K562 (cell line): Measurements from ENCODE around the gene NPIPA3. TPM values are rescaled to one million over a fixed set of nuclear protein-coding genes. Genes with fewer than 3 reads are reported as not detected.

Experiments
- MECOM ChIP-seq: fragments of 250-450 bp; sonication (Bioruptor Pico); IDR thresholded peaks from 2 replicates; pipeline ENCODE4 v1.8.0; 2022; ENCODE audit warnings: inconsistent platforms
- MEIS2 ChIP-seq: fragments of 450-650 bp; IDR thresholded peaks from 2 replicates; pipeline ENCODE4 v1.6.1; 2014; ENCODE audit warnings: mild to moderate bottlenecking; ENCODE audit not compliant: partially characterized antibody
- ZNF551 ChIP-seq: fragments of 250-450 bp; sonication (Bioruptor Pico); IDR thresholded peaks from 2 replicates; pipeline ENCODE4 v1.5.0; 2021; ENCODE audit warnings: mild to moderate bottlenecking, moderate library complexity
- polyA plus RNA-seq, 8 experiments: library from polyadenylated mRNA; depleted of rRNA in 4 of 8; stranded (reverse) in 5 of 8; unstranded in 3 of 8; fragments of >200 nt; fragmentation: Nextera tagmentation in 2 of 8; fragmentation: Illumina TruSeq in 1 of 8; extraction: Ambion mirVana in 2 of 8; extraction: Trizol in 1 of 8; gene quantifications; 2 replicates each; pipeline versions ENCODE4 v1.2.1 to v1.2.3, GENCODE V29; 2011 to 2014; ENCODE audit warnings: inconsistent platforms in 1 of 8, missing spikeins in 1 of 8
- total RNA-seq, 7 experiments: library from RNA; depleted of rRNA in 6 of 7; stranded (reverse); fragments of >200 nt in 6 of 7; fragmentation: Illumina TruSeq in 2 of 7; extraction: Trizol in 2 of 7; gene quantifications; 2 replicates each; pipeline versions ENCODE4 v1.2.1 to v1.2.3, GENCODE V29; 2011 to 2021; ENCODE audit warnings: low replicate concordance in 1 of 7
- TF ChIP-seq, protein P1 (sequence below): fragments of 450-650 bp; IDR thresholded peaks from 2 replicates; pipeline ENCODE4 v1.6.1; 2016; ENCODE audit warnings: mild to moderate bottlenecking, moderate library complexity
- TF ChIP-seq, protein P2 (sequence below), 2 experiments: fragments of 450-650 bp; conservative IDR thresholded peaks; 2 replicates each; pipeline ENCODE4 v1.6.1; 2017; ENCODE audit warnings: mild to moderate bottlenecking in 2 of 2, moderate library complexity in 2 of 2

Gene NPIPA3
- total and polyA plus RNA-seq, 9 of the 15 experiments (the other 6 are each of a cell fraction or from before 2014, with no cell fraction given), result 1.1 to 6.6 (median 2.0) TPM

DNA sequence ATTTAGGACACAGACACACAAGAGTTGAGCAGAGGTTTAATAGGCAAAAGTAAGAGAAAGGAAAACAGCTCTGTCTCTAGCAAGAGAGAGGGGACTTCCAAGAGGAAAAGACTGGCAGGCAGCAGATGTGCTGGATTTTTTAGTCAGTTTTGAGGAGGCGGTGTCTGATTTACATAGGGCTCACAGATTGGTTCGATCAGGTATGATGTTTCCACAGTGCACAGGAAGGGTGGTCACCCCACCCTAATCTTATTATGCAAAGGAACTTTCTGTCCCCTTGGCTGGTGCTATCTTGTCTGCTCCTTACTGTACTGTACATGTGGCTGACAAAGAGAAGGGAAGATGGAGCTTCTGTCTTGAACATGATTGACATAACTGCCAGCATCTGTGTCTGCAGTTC is 45.1 kb upstream of the NPIPA3 start (continued):
- TF ChIP-seq, protein P1, sequence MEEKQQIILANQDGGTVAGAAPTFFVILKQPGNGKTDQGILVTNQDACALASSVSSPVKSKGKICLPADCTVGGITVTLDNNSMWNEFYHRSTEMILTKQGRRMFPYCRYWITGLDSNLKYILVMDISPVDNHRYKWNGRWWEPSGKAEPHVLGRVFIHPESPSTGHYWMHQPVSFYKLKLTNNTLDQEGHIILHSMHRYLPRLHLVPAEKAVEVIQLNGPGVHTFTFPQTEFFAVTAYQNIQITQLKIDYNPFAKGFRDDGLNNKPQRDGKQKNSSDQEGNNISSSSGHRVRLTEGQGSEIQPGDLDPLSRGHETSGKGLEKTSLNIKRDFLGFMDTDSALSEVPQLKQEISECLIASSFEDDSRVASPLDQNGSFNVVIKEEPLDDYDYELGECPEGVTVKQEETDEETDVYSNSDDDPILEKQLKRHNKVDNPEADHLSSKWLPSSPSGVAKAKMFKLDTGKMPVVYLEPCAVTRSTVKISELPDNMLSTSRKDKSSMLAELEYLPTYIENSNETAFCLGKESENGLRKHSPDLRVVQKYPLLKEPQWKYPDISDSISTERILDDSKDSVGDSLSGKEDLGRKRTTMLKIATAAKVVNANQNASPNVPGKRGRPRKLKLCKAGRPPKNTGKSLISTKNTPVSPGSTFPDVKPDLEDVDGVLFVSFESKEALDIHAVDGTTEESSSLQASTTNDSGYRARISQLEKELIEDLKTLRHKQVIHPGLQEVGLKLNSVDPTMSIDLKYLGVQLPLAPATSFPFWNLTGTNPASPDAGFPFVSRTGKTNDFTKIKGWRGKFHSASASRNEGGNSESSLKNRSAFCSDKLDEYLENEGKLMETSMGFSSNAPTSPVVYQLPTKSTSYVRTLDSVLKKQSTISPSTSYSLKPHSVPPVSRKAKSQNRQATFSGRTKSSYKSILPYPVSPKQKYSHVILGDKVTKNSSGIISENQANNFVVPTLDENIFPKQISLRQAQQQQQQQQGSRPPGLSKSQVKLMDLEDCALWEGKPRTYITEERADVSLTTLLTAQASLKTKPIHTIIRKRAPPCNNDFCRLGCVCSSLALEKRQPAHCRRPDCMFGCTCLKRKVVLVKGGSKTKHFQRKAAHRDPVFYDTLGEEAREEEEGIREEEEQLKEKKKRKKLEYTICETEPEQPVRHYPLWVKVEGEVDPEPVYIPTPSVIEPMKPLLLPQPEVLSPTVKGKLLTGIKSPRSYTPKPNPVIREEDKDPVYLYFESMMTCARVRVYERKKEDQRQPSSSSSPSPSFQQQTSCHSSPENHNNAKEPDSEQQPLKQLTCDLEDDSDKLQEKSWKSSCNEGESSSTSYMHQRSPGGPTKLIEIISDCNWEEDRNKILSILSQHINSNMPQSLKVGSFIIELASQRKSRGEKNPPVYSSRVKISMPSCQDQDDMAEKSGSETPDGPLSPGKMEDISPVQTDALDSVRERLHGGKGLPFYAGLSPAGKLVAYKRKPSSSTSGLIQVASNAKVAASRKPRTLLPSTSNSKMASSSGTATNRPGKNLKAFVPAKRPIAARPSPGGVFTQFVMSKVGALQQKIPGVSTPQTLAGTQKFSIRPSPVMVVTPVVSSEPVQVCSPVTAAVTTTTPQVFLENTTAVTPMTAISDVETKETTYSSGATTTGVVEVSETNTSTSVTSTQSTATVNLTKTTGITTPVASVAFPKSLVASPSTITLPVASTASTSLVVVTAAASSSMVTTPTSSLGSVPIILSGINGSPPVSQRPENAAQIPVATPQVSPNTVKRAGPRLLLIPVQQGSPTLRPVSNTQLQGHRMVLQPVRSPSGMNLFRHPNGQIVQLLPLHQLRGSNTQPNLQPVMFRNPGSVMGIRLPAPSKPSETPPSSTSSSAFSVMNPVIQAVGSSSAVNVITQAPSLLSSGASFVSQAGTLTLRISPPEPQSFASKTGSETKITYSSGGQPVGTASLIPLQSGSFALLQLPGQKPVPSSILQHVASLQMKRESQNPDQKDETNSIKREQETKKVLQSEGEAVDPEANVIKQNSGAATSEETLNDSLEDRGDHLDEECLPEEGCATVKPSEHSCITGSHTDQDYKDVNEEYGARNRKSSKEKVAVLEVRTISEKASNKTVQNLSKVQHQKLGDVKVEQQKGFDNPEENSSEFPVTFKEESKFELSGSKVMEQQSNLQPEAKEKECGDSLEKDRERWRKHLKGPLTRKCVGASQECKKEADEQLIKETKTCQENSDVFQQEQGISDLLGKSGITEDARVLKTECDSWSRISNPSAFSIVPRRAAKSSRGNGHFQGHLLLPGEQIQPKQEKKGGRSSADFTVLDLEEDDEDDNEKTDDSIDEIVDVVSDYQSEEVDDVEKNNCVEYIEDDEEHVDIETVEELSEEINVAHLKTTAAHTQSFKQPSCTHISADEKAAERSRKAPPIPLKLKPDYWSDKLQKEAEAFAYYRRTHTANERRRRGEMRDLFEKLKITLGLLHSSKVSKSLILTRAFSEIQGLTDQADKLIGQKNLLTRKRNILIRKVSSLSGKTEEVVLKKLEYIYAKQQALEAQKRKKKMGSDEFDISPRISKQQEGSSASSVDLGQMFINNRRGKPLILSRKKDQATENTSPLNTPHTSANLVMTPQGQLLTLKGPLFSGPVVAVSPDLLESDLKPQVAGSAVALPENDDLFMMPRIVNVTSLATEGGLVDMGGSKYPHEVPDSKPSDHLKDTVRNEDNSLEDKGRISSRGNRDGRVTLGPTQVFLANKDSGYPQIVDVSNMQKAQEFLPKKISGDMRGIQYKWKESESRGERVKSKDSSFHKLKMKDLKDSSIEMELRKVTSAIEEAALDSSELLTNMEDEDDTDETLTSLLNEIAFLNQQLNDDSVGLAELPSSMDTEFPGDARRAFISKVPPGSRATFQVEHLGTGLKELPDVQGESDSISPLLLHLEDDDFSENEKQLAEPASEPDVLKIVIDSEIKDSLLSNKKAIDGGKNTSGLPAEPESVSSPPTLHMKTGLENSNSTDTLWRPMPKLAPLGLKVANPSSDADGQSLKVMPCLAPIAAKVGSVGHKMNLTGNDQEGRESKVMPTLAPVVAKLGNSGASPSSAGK, result no peak
- TF ChIP-seq MECOM (CRISPR knock-in tag) (peak; percentile 92), ZNF551 (CRISPR knock-in tag) (no peak), MEIS2 (peak; percentile 83)
- TF ChIP-seq, protein P2, sequence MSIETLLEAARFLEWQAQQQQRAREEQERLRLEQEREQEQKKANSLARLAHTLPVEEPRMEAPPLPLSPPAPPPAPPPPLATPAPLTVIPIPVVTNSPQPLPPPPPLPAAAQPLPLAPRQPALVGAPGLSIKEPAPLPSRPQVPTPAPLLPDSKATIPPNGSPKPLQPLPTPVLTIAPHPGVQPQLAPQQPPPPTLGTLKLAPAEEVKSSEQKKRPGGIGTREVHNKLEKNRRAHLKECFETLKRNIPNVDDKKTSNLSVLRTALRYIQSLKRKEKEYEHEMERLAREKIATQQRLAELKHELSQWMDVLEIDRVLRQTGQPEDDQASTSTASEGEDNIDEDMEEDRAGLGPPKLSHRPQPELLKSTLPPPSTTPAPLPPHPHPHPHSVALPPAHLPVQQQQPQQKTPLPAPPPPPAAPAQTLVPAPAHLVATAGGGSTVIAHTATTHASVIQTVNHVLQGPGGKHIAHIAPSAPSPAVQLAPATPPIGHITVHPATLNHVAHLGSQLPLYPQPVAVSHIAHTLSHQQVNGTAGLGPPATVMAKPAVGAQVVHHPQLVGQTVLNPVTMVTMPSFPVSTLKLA (conservative IDR thresholded peaks at IDR 0.05), result peak in 1 of 2 experiments; percentile 46; a peak in 1 of 4 replicates
